ENCODE data around the gene TMEM116.

The TMEM116 gene

DNA sequence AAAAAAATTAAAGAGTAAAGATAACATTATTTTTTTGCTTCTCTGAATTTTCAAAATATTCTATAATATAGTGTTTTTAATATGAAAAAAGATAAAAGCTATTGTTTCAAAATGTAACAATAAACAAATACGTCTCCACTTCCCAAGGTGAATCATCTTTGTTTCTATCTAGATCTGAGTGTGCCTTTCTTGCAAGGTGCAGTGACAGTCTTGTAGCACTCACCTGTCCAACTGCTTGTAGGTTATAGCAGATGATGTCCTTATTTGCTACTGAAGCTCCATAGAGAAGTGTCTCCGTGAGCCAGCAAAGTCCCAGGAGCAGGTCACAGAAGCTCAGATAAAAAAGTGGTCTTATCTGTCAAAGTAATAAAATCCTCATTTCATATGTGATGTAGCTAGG, 21.4 kb downstream of the TMEM116 start:
- no peak overlapping the region for H3K27ac ChIP-seq
- TF ChIP-seq ZFX (IDR thresholded peaks at IDR 0.05; ENCODE audit: borderline replicate concordance), result no peak
- TF ChIP-seq, protein P1, sequence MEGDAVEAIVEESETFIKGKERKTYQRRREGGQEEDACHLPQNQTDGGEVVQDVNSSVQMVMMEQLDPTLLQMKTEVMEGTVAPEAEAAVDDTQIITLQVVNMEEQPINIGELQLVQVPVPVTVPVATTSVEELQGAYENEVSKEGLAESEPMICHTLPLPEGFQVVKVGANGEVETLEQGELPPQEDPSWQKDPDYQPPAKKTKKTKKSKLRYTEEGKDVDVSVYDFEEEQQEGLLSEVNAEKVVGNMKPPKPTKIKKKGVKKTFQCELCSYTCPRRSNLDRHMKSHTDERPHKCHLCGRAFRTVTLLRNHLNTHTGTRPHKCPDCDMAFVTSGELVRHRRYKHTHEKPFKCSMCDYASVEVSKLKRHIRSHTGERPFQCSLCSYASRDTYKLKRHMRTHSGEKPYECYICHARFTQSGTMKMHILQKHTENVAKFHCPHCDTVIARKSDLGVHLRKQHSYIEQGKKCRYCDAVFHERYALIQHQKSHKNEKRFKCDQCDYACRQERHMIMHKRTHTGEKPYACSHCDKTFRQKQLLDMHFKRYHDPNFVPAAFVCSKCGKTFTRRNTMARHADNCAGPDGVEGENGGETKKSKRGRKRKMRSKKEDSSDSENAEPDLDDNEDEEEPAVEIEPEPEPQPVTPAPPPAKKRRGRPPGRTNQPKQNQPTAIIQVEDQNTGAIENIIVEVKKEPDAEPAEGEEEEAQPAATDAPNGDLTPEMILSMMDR (IDR thresholded peaks at IDR 0.05), result no peak

DNA sequence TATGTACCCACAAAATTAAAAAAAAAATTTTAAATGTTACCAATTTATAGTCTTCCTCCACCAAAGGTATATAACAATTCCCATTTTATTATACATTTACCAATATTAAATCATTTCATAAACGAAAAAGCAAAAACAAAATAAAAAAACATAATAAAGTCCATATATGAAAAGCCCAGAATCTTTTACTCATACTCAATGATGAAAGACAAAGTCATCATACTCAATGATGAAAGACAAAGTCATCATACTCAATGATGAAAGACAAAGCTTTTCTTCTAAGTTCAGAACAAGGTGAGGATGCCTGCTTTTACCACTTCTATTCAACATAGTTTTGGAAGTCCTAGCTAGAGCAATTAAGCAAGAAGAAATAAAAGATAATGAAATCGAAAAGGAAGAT, 28.1 kb downstream of the TMEM116 start:
- no peak overlapping the region for H3K27ac ChIP-seq
- TF ChIP-seq, protein P1 (IDR thresholded peaks at IDR 0.05), result no peak
- no peak for TF ChIP-seq ZFX (IDR thresholded peaks at IDR 0.05; ENCODE audit: borderline replicate concordance)

DNA sequence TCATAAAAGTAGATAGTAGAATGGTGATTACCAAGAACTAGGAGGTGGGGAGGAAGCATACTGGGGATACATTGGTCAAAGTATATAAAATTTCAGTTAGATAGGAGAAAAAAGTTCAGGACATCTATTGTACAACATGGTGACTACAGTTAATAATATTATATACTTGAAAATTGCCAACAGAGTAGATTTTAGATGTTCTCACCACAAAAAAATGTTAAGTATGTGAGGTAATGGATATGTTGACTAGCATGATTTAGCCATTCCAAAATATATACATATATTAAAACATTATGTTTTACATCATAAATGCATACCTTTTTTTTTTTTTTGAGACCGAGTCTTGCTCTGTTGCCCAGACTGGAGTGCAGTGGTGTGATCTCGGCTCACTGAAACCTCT, 31.0 kb downstream of the TMEM116 start:
- TF ChIP-seq, protein P1 (IDR thresholded peaks at IDR 0.05), result no peak
- TF ChIP-seq ZFX (IDR thresholded peaks at IDR 0.05; ENCODE audit: borderline replicate concordance), result no peak
- H3K27ac ChIP-seq, result no peak overlapping the region

DNA sequence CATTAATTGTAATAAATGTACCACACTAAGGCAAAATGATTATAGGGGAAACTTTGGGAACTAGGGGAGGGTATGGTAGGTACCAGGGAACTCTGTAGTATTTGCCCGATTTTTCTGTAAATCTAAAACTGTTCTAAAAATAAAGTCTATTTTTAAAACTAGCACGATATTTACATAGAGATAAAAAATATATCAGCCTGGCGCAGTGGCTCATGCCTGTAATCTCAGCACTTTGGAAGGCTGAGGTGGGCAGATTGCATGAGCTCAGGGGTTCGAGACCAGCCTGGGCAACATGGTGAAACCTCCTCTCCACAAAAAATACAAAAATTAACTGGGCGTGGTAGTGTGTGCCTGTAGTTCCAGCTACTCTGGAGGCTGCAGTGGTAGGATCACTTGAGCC, 32.4 kb downstream of the TMEM116 start:
- TF ChIP-seq, protein P1 (IDR thresholded peaks at IDR 0.05), result no peak
- no peak for TF ChIP-seq ZFX (IDR thresholded peaks at IDR 0.05; ENCODE audit: borderline replicate concordance)
- H3K27ac ChIP-seq, result no peak overlapping the region

DNA sequence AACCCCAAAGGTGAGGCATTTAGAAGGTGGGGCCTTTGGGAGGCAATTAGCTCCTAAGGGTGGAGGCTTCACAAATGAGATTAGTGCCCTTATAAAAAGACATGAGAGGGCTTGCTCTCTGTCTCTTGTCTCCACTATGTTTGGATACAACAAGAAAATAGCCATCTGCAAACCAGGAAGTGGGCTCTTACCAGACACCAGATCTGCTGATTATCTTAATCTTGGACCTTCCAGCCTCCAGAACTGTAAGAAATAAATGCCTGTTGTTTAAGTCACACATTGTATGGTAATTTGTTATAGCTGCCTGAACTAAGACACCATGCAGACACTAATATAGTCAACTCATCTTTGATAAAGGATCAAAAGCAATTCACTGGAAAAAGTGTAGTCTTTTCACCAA, 34.4 kb downstream of the TMEM116 start:
- TF ChIP-seq, protein P1 (IDR thresholded peaks at IDR 0.05), result no peak
- no peak for TF ChIP-seq ZFX (IDR thresholded peaks at IDR 0.05; ENCODE audit: borderline replicate concordance)
- no peak overlapping the region for H3K27ac ChIP-seq

DNA sequence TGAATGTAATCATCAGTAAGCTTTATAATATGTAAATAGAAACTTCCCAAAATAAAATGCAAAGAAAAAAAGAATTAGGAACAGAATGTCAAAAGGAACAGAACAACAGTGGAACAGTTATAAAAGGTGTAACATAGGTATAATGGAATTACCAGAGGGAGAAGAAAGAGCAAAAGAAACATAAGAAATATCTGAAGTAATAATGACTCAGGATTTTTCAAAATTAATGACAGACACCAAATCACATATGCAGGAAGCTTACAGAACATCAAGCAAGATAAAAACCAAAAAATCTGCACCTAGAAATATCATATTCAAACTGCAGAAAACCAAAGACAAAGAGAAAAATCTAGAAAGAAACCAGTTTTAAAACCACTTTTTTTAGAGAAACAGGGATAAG, 36.1 kb downstream of the TMEM116 start:
- TF ChIP-seq, protein P1 (IDR thresholded peaks at IDR 0.05), result no peak
- TF ChIP-seq ZFX (IDR thresholded peaks at IDR 0.05; ENCODE audit: borderline replicate concordance), result no peak
- H3K27ac ChIP-seq, result no peak overlapping the region

DNA sequence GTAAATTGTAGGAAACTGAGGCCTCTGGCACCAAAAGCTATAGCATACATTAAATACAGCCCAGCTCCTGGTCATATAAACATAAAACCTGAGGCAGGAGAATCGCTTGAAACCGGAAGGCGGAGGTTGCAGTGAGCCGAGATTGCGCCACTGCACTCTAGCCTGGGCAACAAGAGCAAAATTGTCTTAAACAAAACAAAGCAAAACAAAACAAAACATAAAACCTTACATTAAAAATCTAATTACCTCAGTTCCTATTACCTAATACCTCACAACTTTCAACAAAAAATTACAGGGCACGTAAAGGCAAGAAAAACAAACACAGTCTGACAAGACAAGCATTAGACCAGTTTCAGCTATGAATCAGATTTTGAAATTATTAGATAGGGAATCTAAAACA, 36.7 kb downstream of the TMEM116 start:
- no peak overlapping the region for H3K27ac ChIP-seq
- TF ChIP-seq ZFX (IDR thresholded peaks at IDR 0.05; ENCODE audit: borderline replicate concordance), result no peak
- TF ChIP-seq, protein P1 (IDR thresholded peaks at IDR 0.05), result no peak

Data from 22Rv1 (cell line).